ENCODE measurements around the gene SLC17A5.
"Not testable (repeated sequence)": the region's sequence is repeated elsewhere in the genome, so short reads cannot be mapped to it uniquely, and the experiment has no call there.

Gene SLC17A5

GRCh38 chr6:73653571-73654424, at the start of gene SLC17A5:
SLC17A5 (minus strand) TSS chr6:73653992; CDS start chr6:73653886, 106 bp downstream.
- peak; percentile 98 for DNase-seq

- DNase-seq = no peak
Observed at GRCh38 chr6:73703466-73703865, 49.7 kb upstream of the SLC17A5 start.

- DNase-seq = no peak
Observed at GRCh38 chr6:73702444-73702843, 48.7 kb upstream of the SLC17A5 start.

- DNase-seq = no peak
Observed at GRCh38 chr6:73699676-73700459, 46.1 kb upstream of the SLC17A5 start.

- DNase-seq = no peak
Observed at GRCh38 chr6:73696966-73697655, 43.3 kb upstream of the SLC17A5 start.

GRCh38 chr6:73695619-73696421, 42.0 kb upstream of the SLC17A5 start, which contains the start of gene CD109:
CD109 (plus strand) TSS chr6:73696203; CDS start chr6:73696216, 13 bp downstream.
- DNase-seq = peak; percentile 50

GRCh38 chr6:73694711-73695411, 41.1 kb upstream of the SLC17A5 start:
- no peak for DNase-seq

- DNase-seq = no peak
Observed at GRCh38 chr6:73691512-73691911, 37.7 kb upstream of the SLC17A5 start.

GRCh38 chr6:73690056-73690455, 36.3 kb upstream of the SLC17A5 start:
- no peak for DNase-seq

- DNase-seq = no peak
Observed at GRCh38 chr6:73688351-73688750, 34.6 kb upstream of the SLC17A5 start.

- DNase-seq = not testable (repeated sequence)
Observed at GRCh38 chr6:73683574-73683973, 29.8 kb upstream of the SLC17A5 start.

- DNase-seq = no peak
Observed at GRCh38 chr6:73680289-73680918, 26.6 kb upstream of the SLC17A5 start.

- not testable (repeated sequence) for DNase-seq
Observed at GRCh38 chr6:73679846-73680245, 26.1 kb upstream of the SLC17A5 start.

- DNase-seq = no peak
Observed at GRCh38 chr6:73679009-73679408, 25.2 kb upstream of the SLC17A5 start.

- DNase-seq = peak; percentile 61
Observed at GRCh38 chr6:73675466-73676098, 21.8 kb upstream of the SLC17A5 start.

GRCh38 chr6:73671911-73672685, 18.3 kb upstream of the SLC17A5 start:
- no peak for DNase-seq

GRCh38 chr6:73669005-73669404, 15.2 kb upstream of the SLC17A5 start:
- DNase-seq = no peak

GRCh38 chr6:73667798-73668197, 14.0 kb upstream of the SLC17A5 start:
- no peak for DNase-seq

GRCh38 chr6:73666393-73666792, 12.6 kb upstream of the SLC17A5 start:
- DNase-seq = no peak
